Thymus (tissue), 11 donors: ENCODE data around the gene TSPAN12. TPM values are rescaled to one million over a fixed set of nuclear protein-coding genes. Genes with fewer than 3 reads are reported as not detected.

Experiments
- DNase-seq, 9 donors: peaks; one replicate each; pipeline ENCODE4 v3.0.0-alpha.2; 2013; ENCODE audit warnings: low spot score in 9 of 9, low read depth in 6 of 9, missing footprints in 1 of 9
- H3K27ac ChIP-seq, 2 donors: one replicate each; pipeline ENCODE4 v1.5.1; 2013; ENCODE audit warnings: control low read depth in 1 of 2, low read depth in 1 of 2, low read length in 1 of 2, mild to moderate bottlenecking in 1 of 2, moderate library complexity in 1 of 2
- H3K27me3 ChIP-seq, 2 donors: one replicate each; pipeline ENCODE4 v1.5.1; 2013; ENCODE audit warnings: low read length in 1 of 2; ENCODE audit not compliant: control insufficient read depth in 2 of 2, insufficient read depth in 1 of 2
- H3K36me3 ChIP-seq, 2 donors: one replicate each; pipeline ENCODE4 v1.5.1; 2013; ENCODE audit warnings: low read length in 1 of 2, mild to moderate bottlenecking in 1 of 2, moderate library complexity in 1 of 2; ENCODE audit not compliant: control insufficient read depth in 2 of 2, insufficient read depth in 2 of 2
- H3K4me1 ChIP-seq, 2 donors: one replicate each; pipeline ENCODE4 v1.5.1; 2013; ENCODE audit warnings: low read length in 2 of 2; ENCODE audit not compliant: control insufficient read depth in 2 of 2, insufficient read depth in 2 of 2
- H3K4me3 ChIP-seq, 2 donors: one replicate each; pipeline ENCODE4 v1.5.1; 2013; ENCODE audit warnings: low read length in 2 of 2, control low read depth in 1 of 2, mild to moderate bottlenecking in 1 of 2
- H3K9me3 ChIP-seq, 2 donors: one replicate each; pipeline ENCODE4 v1.5.1; 2013; ENCODE audit warnings: low read length in 1 of 2, mild to moderate bottlenecking in 1 of 2; ENCODE audit not compliant: control insufficient read depth in 2 of 2, insufficient read depth in 1 of 2
- WGBS: extraction: QIAGEN DNeasy Blood & Tissue Kit; methylation state at CpG from one replicate; pipeline ENCODE4 v1.1.7; 2013; 5-methylcytosine and 5-hydroxymethylcytosine counted together
- polyA plus RNA-seq: library from polyadenylated mRNA; stranded (reverse); fragments of 200-250 nt; gene quantifications from one replicate; pipeline ENCODE4 v1.2.3, GENCODE V29; 2013
- total RNA-seq: library from RNA; stranded (reverse); fragments of 120-200 nt; gene quantifications from one replicate; pipeline ENCODE4 v1.2.4, GENCODE V29; 2013
- donor health status: healthy.

Gene TSPAN12
- total and polyA plus RNA-seq, 2 donors: 3.5 to 7.8 TPM

- Histone ChIP-seq H3K27ac (no peak overlapping the region), H3K4me1 (peaks cover 0 to 10% of the 10 kb centered on the region in 2 donors), H3K36me3 (no peaks in the 10 kb centered on the region), H3K9me3 (no peaks in the 10 kb centered on the region), H3K27me3 (peaks cover 24 to 55% of the 10 kb centered on the region in 2 donors), H3K4me3 (peak overlapping the region; percentile 12 to 50)
- 5% methylated on average over 39 of the region's 39 CpGs for WGBS
- peak in 2 of 9 donors; percentile 5 to 10 for DNase-seq
Observed at GRCh38 chr7:120856621-120857352, 1.2 kb downstream of the TSPAN12 start.

GRCh38 chr7:120856198-120856597 is 1.7 kb downstream of the TSPAN12 start:
- H3K27ac ChIP-seq: no peak overlapping the region

GRCh38 chr7:120852700-120853099 is 5.2 kb downstream of the TSPAN12 start:
- H3K27me3 ChIP-seq: peaks cover 15 to 31% of the 10 kb centered on the region in 2 donors
- H3K4me3 ChIP-seq: no peak overlapping the region
- H3K27ac ChIP-seq: no peak overlapping the region
- no peak for DNase-seq
- H3K36me3 ChIP-seq: no peaks in the 10 kb centered on the region
- peaks cover 0 to 6% of the 10 kb centered on the region in 2 donors for H3K4me1 ChIP-seq
- H3K9me3 ChIP-seq: no peaks in the 10 kb centered on the region

More at GRCh38 chr7:120856198-120856597, 1.7 kb downstream of the TSPAN12 start:
- H3K27me3 ChIP-seq: peaks cover 24 to 55% of the 10 kb centered on the region in 2 donors
- H3K4me3 ChIP-seq: no peak overlapping the region
- H3K4me1 ChIP-seq: peaks cover 0 to 10% of the 10 kb centered on the region in 2 donors
- no peaks in the 10 kb centered on the region for H3K9me3 ChIP-seq
- H3K36me3 ChIP-seq: no peaks in the 10 kb centered on the region
- WGBS: 80% methylated on average over 5 of the region's 5 CpGs
- DNase-seq: no peak

GRCh38 chr7:120843109-120843508 is 14.8 kb downstream of the TSPAN12 start:
- no peak for DNase-seq
- no peaks in the 10 kb centered on the region for H3K36me3 ChIP-seq
- H3K4me3 ChIP-seq: no peak overlapping the region
- no peaks in the 10 kb centered on the region for H3K9me3 ChIP-seq
- 90% methylated on average over 2 of the region's 2 CpGs for WGBS
- H3K27me3 ChIP-seq: no peaks in the 10 kb centered on the region
- no peak overlapping the region for H3K27ac ChIP-seq
- no peaks in the 10 kb centered on the region for H3K4me1 ChIP-seq

- no peaks in the 10 kb centered on the region for H3K9me3 ChIP-seq
- no peaks in the 10 kb centered on the region for H3K36me3 ChIP-seq
- H3K27me3 ChIP-seq: no peaks in the 10 kb centered on the region
- DNase-seq: no peak
- H3K4me3 ChIP-seq: no peak overlapping the region
- 93% methylated on average over 4 of the region's 4 CpGs for WGBS
- H3K4me1 ChIP-seq: no peaks in the 10 kb centered on the region
- H3K27ac ChIP-seq: no peak overlapping the region
Observed at GRCh38 chr7:120842121-120842621, 15.8 kb downstream of the TSPAN12 start.

GRCh38 chr7:120841608-120842007 is 16.3 kb downstream of the TSPAN12 start:
- Histone ChIP-seq H3K4me1 (no peaks in the 10 kb centered on the region), H3K27ac (no peak overlapping the region), H3K36me3 (no peaks in the 10 kb centered on the region), H3K27me3 (no peaks in the 10 kb centered on the region), H3K4me3 (no peak overlapping the region), H3K9me3 (no peaks in the 10 kb centered on the region)
- DNase-seq: no peak
- 95% methylated on average over 2 of the region's 2 CpGs for WGBS

GRCh38 chr7:120838281-120838682 is 19.7 kb downstream of the TSPAN12 start:
- 88% methylated on average over 6 of the region's 6 CpGs for WGBS
- H3K4me3 ChIP-seq: no peak overlapping the region
- no peak for DNase-seq

GRCh38 chr7:120837599-120837998 is 20.3 kb downstream of the TSPAN12 start:
- Histone ChIP-seq H3K9me3 (no peaks in the 10 kb centered on the region), H3K4me1 (no peaks in the 10 kb centered on the region), H3K27me3 (no peaks in the 10 kb centered on the region), H3K27ac (no peak overlapping the region), H3K4me3 (no peak overlapping the region), H3K36me3 (no peaks in the 10 kb centered on the region)
- no peak for DNase-seq
- WGBS: 95% methylated on average over 4 of the region's 4 CpGs

More at GRCh38 chr7:120838281-120838682, 19.7 kb downstream of the TSPAN12 start:
- Histone ChIP-seq H3K27ac (no peak overlapping the region), H3K27me3 (no peaks in the 10 kb centered on the region), H3K9me3 (no peaks in the 10 kb centered on the region), H3K4me1 (no peaks in the 10 kb centered on the region), H3K36me3 (no peaks in the 10 kb centered on the region)

GRCh38 chr7:120836556-120837115 is 21.3 kb downstream of the TSPAN12 start:
- Histone ChIP-seq H3K4me1 (no peaks in the 10 kb centered on the region), H3K9me3 (no peaks in the 10 kb centered on the region), H3K4me3 (no peak overlapping the region), H3K27me3 (no peaks in the 10 kb centered on the region), H3K27ac (no peak overlapping the region), H3K36me3 (no peaks in the 10 kb centered on the region)
- DNase-seq: no peak
- 97% methylated on average over 1 of the region's 1 CpG for WGBS
